Activated T-cell treated with anti-CD3 and anti-CD28 coated beads, Interleukin-2, amount 50 U/mL, for 1 hour (primary cell): ENCODE measurements around the gene ZCCHC2.
A peak's percentile ranks its signal among the peaks of the same experiment; 100 is the strongest.

Experiments used
- DNase-seq: peaks from one replicate; pipeline ENCODE4 v3.0.0-alpha.2; 2020

ZCCHC2 gene

GRCh38 chr18:62583376-62583775, 60.6 kb downstream of the ZCCHC2 start:
- DNase-seq: no peak

- peak; percentile 81 for DNase-seq
Measured at GRCh38 chr18:62584241-62585120, 61.7 kb downstream of the ZCCHC2 start.

- peak; percentile 27 for DNase-seq
Measured at GRCh38 chr18:62585274-62586150, 62.7 kb downstream of the ZCCHC2 start.

GRCh38 chr18:62586151-62586774, 63.4 kb downstream of the ZCCHC2 start:
- DNase-seq: peak; percentile 54

- no peak for DNase-seq
Measured at GRCh38 chr18:62586781-62587487, 64.1 kb downstream of the ZCCHC2 start.

GRCh38 chr18:62587689-62588088, 64.9 kb downstream of the ZCCHC2 start:
- DNase-seq: no peak

- DNase-seq: no peak
Measured at GRCh38 chr18:62588217-62588616, 65.4 kb downstream of the ZCCHC2 start.

GRCh38 chr18:62590799-62591590, 68.2 kb downstream of the ZCCHC2 start:
- DNase-seq: no peak

GRCh38 chr18:62596145-62597005, 73.5 kb downstream of the ZCCHC2 start:
- no peak for DNase-seq

GRCh38 chr18:62601871-62602270, 79.0 kb downstream of the ZCCHC2 start:
- DNase-seq: no peak

- no peak for DNase-seq
Measured at GRCh38 chr18:62602706-62603105, 79.9 kb downstream of the ZCCHC2 start.

GRCh38 chr18:62603211-62603610, 80.4 kb downstream of the ZCCHC2 start:
- DNase-seq: no peak

GRCh38 chr18:62603979-62604378, 81.2 kb downstream of the ZCCHC2 start:
- no peak for DNase-seq

GRCh38 chr18:62605685-62606084, 82.9 kb downstream of the ZCCHC2 start:
- DNase-seq: no peak

GRCh38 chr18:62606106-62606505, 83.3 kb downstream of the ZCCHC2 start:
- DNase-seq: no peak

- DNase-seq: no peak
Measured at GRCh38 chr18:62607302-62607701, 84.5 kb downstream of the ZCCHC2 start.

- DNase-seq: no peak
Measured at GRCh38 chr18:62607708-62608428, 85.0 kb downstream of the ZCCHC2 start.

- DNase-seq: no peak
Measured at GRCh38 chr18:62609764-62610163, 86.9 kb downstream of the ZCCHC2 start.

GRCh38 chr18:62610351-62610700, 87.5 kb downstream of the ZCCHC2 start:
- no peak for DNase-seq
